HK-2 (cell line): Measurements from ENCODE around the gene ACAT2.
"Not testable (repeated sequence)": the region's sequence is repeated elsewhere in the genome, so short reads cannot be mapped to it uniquely, and the experiment has no call there.

Source experiments
- DNase-seq: peaks from one replicate; pipeline ENCODE4 v3.0.0-alpha.2; 2018; ENCODE audit not compliant: unreplicated experiment

The ACAT2 gene

GRCh38 chr6:159809149-159809548 lies 47.3 kb downstream of the ACAT2 start:
- no peak for DNase-seq

GRCh38 chr6:159813781-159814180 lies 51.9 kb downstream of the ACAT2 start:
- DNase-seq, result no peak

- no peak for DNase-seq
These were observed 53.6 kb downstream of the ACAT2 start for GRCh38 chr6:159815410-159815809.

- not testable (repeated sequence) for DNase-seq
These were observed 54.9 kb downstream of the ACAT2 start for GRCh38 chr6:159816775-159817174.

- no peak for DNase-seq
These were observed 56.3 kb downstream of the ACAT2 start for GRCh38 chr6:159817951-159818739.

GRCh38 chr6:159819098-159819497 lies 57.3 kb downstream of the ACAT2 start:
- DNase-seq, result no peak

- no peak for DNase-seq
These were observed 58.2 kb downstream of the ACAT2 start for GRCh38 chr6:159819932-159820640.

- no peak for DNase-seq
These were observed 59.3 kb downstream of the ACAT2 start for GRCh38 chr6:159821122-159821521.

- DNase-seq, result no peak
These were observed 59.9 kb downstream of the ACAT2 start for GRCh38 chr6:159821726-159822125.

GRCh38 chr6:159823953-159824352 lies 62.1 kb downstream of the ACAT2 start:
- DNase-seq, result no peak

- not testable (repeated sequence) for DNase-seq
These were observed 62.8 kb downstream of the ACAT2 start for GRCh38 chr6:159824690-159825089.

GRCh38 chr6:159826004-159826403 lies 64.2 kb downstream of the ACAT2 start:
- DNase-seq, result no peak

GRCh38 chr6:159826968-159827647 lies 65.3 kb downstream of the ACAT2 start:
- DNase-seq, result no peak

GRCh38 chr6:159828074-159828473 lies 66.2 kb downstream of the ACAT2 start:
- DNase-seq, result no peak
